ENCODE data around the gene PSMG2.
A peak's percentile ranks its signal among the peaks of the same experiment; 100 is the strongest.
"Not testable (repeated sequence)": the region's sequence is repeated elsewhere in the genome, so short reads cannot be mapped to it uniquely, and the experiment has no call there.

The PSMG2 gene

DNA sequence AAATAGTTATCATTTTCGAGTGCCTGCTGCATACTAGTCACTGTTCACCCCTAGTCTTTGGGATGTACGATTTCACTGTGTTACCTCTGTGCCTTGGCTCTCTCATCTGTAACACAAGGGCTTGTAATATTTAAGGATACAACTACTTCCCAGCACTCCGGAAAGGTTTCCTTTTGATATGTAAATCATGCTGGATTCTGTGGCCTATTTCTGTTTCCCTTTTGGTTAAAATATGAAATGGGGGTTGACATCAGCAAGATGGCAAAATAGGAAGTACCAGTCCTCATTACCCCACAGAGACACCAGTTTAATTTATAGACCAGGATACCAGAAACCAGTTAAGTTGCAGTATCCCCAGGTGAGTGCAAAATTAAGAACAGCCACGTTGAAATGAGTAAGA, 23.5 kb downstream of the PSMG2 start:
- no peak for DNase-seq

DNA sequence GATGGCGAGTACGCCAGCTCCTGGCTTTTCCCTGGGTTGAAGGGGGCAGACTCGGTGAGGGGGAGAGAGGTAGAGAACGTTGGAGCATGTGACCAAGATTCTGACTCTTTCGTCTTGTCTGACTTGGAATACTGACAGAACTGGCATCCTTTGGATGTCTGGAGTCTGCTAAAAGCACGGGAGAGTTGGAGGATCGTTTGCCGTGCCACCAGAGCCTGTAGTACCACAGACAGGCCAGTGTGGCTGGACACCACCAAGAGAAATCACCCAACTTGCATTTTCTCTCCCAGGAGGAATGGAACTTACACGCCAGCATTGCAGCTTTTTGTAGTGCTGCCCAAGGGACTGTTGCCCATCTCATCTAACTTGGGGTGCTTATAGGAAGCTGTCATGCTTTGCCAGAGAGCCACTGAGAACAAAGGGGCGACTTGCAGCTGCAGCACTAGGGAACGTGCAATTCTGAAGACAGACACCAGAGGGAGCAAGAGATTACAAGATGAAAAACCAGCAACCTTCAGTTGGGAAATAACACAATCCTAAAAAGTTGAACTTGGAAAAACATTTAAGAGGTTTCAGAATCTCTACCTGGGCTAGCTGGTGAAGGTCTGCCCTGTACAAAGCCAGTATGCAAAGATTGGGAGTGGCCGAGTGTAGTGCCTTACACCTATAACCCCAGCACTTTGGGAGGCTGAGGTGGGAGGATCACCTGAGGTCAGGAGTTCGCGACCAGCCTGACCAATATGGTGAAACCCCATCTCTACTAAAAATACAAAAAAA, 24.1 kb downstream of the PSMG2 start:
- DNase-seq, result peak; percentile 43 to 61

DNA sequence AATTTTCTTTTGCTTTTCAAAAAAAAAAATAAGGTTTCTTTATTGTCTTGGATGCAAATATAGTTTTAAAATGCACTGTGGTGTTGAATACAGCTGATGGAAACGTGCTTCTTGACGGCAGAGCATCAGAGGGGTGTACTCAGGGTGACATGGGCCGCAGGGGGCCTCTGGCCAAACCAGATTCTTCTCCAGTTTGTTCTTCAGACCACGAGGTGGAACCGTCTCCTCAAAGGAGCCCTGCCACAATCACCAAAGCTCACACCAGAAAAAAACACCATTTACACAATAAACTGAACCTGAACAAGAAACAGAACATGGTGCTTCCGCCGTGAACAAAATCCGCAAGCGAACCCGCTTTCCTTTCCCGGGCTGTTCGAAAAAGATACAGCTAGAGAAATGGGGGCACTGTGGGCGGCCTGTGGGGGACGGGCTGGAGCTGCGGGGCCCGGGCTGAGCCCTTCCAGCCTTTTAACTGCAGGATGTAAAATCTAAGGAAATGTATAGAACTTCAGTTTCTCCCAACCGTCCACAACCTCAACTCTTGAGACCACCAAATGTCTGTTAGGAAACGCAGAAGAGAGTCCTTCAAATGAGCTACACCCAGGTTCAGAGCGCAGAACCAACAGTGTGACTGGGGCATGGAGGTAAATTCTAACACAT, 34.5 kb downstream of the PSMG2 start:
- DNase-seq, result no peak

DNA sequence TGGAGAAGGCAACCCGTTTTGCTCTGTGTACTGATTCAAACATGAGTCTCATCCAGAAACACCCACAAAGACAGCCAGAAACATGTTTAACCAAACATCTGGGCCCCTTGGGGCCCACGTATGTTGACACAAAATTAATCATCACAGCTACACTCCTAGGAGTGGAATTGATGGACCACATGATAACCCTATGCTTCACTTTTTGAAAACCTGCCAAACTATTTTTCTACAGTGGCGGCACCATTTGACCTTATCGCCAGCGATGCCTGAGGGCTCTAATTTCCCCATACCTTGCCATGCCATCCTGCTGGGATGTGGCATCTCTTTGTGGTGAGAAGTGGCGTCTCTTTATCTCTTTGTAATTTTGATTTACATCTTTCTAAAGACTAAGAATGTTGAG, 38.5 kb downstream of the PSMG2 start:
- DNase-seq, result no peak

DNA sequence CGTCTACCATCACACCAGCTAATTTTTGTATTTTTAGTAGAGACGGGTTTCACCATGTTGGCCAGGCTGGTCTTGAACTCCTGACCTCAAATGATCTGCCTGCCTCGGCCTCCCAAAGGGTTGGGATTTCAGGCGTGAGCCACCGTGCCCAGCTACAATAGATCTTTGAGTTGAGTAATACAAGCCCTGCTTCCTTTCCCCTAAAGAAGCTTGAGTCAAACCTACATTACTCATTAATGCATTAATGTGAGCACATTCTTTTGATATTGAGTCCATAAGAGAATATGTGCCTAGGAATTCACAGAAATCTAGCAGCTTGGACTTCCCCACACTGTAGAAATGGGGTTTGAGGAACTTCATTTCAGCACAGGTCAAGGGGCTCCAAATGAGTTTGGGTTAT, 39.6 kb downstream of the PSMG2 start:
- DNase-seq, result no peak

DNA sequence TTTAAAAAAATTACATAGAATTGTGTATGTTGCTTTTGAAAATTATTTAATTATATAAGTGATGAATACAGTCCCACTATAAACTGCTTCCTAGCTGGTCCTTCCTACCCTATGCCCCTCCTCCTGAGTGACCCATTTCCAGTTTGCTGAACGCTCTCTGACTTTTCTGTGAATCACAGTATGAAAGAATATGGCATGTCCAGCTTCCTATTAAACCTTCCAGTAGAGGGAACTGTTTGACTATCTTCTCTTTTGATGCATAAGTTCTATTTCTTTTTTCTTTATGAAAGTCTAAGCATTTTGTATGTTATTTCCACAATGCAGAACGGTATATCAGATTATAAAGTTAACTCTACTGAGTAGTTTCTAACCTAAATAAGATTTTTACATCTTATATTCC, 41.3 kb downstream of the PSMG2 start:
- no peak for DNase-seq

DNA sequence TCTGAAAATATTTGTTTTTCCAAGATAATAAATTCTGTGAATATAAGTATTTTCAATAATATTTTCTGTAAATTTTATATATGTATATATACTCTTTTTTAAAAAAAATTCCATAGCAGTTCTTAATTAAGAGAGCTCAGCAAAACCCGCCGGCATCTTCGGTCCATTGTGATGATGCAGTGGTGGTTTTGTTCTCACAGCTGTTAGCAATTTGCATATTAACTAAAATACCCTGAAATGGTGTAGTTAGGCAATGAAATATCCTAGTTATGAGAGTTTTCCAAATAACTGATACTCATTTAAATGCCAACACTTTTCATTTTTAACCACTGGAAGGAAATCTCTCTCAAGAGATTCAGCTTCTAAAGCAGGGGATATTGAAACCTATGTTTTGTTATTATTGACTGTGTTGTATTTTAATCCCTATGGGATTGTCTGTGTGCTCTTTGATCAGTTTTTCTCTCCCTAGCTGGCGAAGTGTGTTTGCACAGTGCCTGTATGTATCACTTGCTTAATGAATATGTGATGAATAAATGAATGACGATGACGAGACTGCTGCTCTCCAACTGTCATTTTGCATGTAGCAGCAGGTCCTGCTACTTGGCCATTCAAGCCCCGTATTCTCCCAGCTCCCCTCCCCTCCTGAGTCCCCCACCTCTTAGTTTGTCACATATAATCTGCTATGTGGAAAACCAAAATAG, 42.4 kb downstream of the PSMG2 start:
- DNase-seq, result no peak

DNA sequence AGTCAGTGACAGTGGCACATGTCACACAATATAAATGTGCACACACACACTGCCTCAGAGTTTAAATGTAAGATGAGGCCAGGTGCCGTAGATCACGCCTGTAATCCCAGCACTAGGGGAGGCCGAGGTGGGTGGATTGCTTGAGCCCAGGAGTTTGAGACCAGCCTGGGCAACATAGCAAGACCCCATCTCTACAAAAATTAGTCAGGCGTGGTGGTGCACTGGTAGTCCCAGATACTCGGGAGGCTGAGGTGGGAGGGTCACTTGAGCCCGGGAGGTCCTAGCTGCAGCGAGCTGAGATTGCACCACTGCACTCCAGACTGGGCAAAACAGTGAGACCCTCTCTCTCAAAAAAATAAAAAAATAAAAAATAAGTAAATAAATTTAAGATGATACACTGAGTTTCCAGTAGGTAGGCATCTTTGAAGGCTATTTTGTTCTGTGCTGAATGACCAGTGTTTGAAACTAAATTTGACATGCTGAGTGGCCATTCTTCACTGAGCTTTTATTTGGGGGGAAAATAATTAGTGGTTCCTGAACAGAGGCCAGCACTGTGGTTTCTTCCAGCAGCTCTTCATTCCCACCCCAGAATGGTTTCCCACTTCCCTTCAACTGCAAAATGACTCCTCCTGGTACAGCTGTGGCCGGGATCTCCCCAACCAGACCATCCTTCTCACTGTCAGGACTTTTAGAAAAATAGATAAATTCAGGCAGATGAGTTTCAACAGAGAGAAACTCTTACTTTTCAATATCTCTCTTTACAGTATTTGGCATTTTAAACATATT, 44.9 kb downstream of the PSMG2 start:
- DNase-seq, result no peak

DNA sequence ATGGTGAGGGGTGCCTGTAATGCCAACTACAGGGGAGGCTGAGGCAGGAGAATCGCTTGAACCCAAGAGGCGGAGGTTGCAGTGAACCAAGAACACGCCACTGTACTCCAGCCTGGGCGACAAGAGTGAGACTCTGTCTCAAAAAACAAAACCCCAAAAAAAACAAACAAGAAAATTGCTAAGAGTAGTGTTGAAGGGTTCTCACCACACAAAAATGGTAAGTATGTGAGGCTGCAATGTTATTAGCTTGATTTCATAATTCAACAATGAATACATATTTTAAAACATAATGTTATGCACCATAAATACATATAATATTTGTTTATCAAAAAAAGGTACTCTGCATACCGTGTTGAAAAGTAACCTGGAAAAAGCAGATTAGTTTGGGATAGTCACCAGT, 45.8 kb downstream of the PSMG2 start:
- no peak for DNase-seq

DNA sequence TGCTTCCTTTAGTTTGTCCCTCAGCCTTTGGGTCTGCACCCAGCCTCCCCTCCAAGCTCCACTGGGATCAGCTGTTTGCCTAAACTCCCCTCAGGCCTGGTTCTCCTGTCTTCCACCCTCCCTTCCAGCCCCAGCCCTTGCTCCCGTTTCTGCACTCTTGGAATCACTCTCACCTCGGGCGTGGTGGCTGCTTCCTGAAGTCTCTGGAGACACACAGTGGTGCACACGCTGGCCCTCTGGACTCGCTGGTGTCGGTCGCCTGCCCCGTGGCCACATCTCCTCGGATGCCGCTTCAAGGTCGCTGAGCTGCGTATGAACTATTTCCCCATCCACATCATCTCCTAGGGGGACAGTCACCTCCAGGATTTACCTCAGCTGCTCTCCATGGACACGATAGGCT, 46.3 kb downstream of the PSMG2 start:
- DNase-seq, result no peak

DNA sequence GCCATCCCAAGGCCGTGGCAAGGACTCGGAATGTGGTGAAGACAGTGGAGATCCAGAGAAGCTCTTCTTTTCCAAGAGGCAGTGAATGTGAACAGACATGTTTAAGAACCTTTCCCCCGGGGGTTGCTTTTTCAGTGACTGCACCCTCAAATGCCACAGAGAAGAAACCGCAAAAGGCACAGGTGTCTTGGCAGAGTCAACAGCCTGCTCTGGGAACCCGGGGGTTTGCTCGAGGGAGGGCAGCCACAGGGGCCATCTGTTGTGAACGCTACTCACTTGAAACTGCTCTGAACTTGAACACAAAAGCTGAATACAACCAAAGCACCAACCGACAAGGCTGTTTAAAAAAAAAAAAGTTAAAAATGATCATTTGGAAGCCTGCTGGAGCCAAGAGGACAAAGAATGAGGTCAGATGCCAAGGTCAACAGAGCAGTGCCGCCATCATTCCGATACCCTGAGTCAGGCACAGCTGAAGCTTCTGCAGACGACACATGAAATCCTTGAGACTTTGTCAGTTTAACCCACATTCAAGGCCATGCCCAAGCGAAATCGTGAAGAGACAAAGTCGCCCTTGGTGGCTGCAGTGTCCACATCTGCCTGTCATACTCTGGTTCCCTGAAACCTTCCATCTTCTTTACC, 47.4 kb downstream of the PSMG2 start:
- peak; percentile 30 to 39 for DNase-seq

DNA sequence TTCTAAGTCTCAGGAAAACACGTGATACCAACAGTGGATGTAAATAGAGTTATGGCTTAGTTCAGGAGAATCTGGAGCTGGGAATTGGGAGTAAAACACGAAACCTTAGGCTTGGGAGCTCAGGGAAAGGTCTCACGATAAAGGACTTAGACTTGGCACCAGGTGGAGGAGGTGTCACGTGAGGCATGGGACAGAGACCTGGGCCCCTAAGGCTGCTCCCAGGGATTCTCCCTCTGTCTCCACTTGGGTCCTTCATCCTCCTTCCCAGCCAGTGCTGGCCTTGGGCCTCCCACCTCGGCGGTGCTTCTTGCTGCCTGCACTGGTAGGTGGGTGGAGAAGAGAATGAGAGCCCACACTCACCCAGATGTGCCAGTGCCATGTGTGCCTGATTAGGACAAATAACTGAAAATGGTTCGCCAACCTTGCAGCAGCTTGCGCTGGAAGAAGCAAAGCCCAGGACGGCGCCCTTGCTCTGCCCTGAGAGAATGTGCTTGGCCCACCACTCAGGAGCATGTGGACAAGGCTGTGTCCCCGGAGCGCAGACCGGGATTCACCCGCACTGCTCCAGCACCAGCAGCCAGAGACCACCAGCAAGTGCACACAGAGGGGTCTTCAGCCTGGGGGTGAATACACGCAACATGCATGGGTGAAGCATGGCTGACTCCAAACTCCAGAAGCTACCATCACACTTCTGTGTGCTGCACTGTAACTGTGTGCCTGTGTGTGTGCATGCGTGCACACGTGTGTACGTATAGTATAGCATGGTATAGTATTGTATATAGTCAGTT, 48.1 kb downstream of the PSMG2 start:
- DNase-seq, result no peak

DNA sequence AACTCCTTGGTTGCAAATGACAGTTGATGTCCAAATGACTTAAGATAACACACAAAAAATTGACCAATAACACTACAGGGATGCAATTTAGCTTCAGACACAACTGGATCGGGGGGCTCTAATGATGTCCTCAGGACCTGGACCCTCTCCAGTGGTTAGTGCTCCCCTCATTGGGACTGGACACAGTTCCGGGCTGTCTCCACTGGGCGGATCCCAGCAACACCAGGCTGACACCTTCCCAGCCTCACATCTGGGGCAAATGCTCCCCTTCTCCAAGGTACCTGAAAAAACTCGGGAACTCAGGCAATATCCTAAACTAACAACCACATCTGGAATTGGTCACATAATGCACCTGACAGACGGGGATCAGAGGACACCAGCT, 48.7 kb downstream of the PSMG2 start:
- DNase-seq, result no peak

DNA sequence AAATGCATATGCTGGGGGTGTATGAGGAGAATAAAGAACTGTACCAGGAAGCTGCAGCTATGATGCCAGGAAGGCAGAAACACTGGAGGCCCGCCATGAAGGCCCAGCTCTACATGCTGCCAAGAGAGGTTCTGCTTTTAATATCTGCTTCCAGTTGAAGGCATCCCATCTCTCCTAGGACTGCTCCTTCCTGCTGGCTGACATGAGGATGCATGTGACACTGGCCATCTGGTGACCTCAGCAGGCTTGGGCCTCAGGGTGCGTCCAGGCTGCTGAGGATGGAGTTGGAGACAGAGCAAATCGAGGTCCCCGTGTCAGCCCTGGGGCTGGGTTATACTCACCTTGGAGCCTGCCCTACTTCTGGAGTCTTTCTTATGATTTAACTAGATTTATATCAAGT, 49.0 kb downstream of the PSMG2 start:
- DNase-seq, result no peak

DNA sequence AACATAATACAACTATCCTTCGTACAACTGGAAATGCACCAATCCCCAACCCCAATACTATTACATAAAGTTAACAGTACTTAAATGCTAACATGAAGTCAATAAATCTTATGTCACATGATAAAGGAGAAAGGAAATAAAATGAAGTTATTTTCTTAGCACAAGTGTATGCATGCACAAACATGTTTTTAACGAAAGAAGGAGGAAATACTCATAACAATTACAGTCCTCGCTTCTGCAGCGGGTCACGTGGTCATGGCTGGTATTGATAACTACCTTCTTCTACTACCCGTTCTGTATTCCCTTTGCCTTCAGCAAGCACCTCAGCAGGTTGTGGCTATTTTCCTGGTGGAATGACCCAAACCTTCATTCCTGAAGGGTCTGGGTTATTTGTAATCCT, 51.7 kb downstream of the PSMG2 start:
- no peak for DNase-seq

DNA sequence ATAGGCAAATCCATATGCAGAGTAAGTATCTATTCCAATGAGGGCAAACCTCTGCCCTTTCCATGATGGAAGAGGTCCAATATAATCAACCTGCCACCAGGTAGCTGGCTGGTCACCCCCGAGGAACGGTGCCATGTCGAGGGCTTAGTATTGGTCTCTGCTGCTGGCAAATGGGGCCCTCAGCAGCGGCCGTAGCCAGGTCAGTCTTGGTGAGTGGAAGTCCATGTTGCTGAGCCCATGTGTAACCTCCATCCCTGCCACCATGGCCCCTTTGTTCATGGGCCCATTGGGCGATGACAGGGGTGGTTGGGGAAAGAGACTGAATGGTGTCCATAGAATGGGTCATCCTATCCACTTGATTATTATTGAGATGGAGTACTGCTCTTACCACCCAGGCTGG, 52.8 kb downstream of the PSMG2 start:
- DNase-seq, result not testable (repeated sequence)

DNA sequence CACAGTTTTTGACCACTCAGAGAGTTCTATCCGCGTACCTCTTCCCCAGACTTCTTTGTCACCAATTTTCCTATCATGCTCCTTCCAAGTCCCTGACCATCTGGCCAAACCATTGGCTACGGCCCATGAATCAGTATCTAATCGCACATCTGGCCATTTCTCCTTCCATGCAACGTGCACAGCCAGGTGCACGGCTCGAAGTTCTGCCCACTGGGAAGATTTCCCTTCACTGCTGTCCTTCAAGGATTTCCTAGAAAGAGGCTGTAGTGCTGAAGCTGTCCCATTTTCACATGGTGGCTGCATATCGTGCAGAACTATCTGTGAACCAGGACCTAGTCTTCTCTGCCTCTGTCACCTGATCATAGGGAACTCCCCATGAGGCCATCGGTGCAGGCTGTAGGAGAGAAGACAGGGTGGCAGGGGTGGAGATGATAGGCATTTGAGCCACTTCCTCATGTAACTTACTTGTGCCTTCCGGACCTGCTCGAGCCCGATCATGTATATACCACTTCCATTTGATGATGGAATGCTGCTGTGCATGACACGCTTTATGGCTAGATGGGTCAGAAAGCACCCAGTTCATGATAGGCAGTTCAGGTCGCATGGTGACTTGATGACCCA, 53.9 kb downstream of the PSMG2 start:
- not testable (repeated sequence) for DNase-seq

DNA sequence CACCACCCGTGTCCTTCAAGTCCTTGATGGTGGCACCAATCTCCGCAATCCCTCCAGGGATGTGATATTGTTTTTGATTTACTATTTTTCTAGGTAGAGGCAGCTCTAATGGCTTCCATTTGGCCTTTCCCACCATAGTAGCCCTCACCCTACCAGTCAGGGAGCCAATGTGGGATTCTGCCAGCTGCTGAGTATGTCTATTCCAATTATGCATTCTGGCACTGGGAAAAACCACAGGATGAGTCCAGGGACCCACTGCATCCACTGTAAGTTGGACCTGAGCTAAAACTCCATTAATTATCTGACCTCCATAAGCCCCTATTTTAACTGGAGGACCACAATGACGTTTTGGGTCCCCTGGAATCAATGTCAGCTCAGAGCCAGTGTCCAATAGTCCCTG, 55.7 kb downstream of the PSMG2 start:
- not testable (repeated sequence) for DNase-seq

DNA sequence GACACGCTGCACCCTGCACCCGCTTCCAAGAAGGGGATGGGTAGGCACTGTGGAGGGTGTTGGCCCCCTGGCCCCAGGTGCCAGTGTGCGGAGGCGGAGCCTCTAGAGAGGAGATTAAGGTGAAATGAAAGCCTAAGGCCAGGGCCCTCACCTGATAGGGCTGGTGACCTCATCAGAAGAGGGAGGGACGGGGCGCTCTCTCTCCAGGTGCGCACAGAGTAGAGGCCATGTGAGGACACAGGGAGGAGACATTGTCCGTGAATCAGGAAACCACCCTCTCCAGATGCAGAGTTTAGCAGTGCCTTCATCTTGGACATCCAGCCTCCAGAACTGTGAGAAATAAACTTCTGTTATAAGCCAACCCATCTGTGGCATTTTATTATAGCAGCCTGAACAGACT, 62.3 kb downstream of the PSMG2 start:
- DNase-seq, result no peak

DNA sequence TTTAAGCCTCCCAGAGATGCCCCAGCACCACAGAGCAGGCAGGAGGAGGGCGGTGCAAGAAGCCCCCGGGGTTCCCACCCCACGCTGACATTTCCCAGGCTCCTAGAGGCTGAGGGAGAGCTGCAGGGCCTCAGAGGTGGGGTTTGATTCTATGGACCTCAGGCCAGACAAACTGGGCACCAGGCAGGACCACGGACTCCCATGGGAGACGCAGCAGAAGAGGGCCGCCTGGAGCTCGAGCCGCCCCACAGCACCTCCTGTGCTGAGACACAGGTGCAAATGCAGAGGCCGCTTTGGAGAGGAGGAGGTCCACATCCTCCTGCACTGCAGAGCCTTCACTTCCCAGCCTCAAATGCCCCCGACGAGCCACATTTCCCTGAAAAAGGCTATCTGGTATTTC, 62.7 kb downstream of the PSMG2 start:
- DNase-seq, result no peak

DNA sequence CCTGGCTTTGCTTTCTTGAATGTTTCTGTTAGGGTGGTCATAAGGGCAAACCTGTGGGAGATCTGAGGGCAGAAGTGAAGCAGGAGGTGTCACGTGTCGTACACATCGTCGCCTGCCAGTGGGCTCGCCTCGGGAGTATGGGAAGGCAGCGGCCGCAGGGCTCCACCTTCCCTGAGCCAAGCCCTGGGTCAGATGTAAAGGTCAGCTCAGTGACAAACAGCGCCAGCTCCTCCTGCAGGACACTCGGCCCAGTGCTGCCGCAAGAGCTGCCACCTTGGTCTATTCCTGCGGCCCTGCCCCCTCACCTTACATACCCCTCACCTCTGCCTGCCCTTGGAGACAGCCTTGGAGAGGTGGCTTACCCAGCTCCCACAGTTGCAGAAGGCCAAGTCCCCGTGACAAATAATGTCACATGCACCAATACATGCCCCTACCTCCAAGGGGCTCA, 64.2 kb downstream of the PSMG2 start:
- DNase-seq, result no peak
